Right lobe of liver (tissue), 6 donors: ENCODE results near the gene LTC4S. TPM values are rescaled to one million over a fixed set of nuclear protein-coding genes. Genes with fewer than 3 reads are reported as not detected.
A peak's percentile ranks its signal among the peaks of the same experiment; 100 is the strongest.
"Not testable (repeated sequence)": the region's sequence is repeated elsewhere in the genome, so short reads cannot be mapped to it uniquely, and the experiment has no call there.

ENCODE experiments used
- ATAC-seq, 4 donors: fragments of 200-7000 bp; cut with Tn5 transposase; one replicate each; pipeline ENCODE4 v1.9.1; 2020; ENCODE audit warnings: mild to moderate bottlenecking in 4 of 4, moderate library complexity in 4 of 4
- DNase-seq, 3 donors: peaks; one replicate each; pipeline ENCODE4 v3.0.0-alpha.2; 2020
- H3K27ac ChIP-seq, 3 donors: fragments of 200-600 bp; one replicate each; pipeline ENCODE4 v1.8.0; 2022
- H3K27me3 ChIP-seq, 2 donors: fragments of 200-600 bp; one replicate each; pipeline ENCODE4 v1.8.0; 2022
- H3K36me3 ChIP-seq, 4 donors: fragments of 200-600 bp; sonication (generic) in 1 of 4; one replicate each; pipeline versions ENCODE4 v1.5.1 to v1.8.0; 2017 to 2022; ENCODE audit warnings: control low read depth in 1 of 4
- H3K4me1 ChIP-seq, 4 donors: fragments of 200-600 bp; sonication (generic) in 1 of 4; one replicate each; pipeline versions ENCODE4 v1.5.1 to v1.8.0; 2017 to 2022; ENCODE audit warnings: control low read depth in 1 of 4
- H3K4me3 ChIP-seq, 3 donors: fragments of 200-600 bp; one replicate each; pipeline ENCODE4 v1.8.0; 2022
- H3K9me3 ChIP-seq, 4 donors: fragments of 200-600 bp; sonication (generic) in 1 of 4; one replicate each; pipeline versions ENCODE4 v1.5.1 to v1.8.0; 2017 to 2022; ENCODE audit warnings: control low read depth in 1 of 4
- CTCF ChIP-seq, 4 donors: fragments of 200-600 bp in 3 of 4; fragments of 450-650 bp in 1 of 4; IDR thresholded peaks; one replicate each; pipeline versions ENCODE4 v1.5.1 to v1.8.0; 2016 to 2022; ENCODE audit warnings: antibody characterized with exemption in 4 of 4, mild to moderate bottlenecking in 2 of 4
- POLR2A ChIP-seq: fragments of 450-650 bp; IDR thresholded peaks from one replicate; pipeline ENCODE4 v1.6.1; 2017; ENCODE audit warnings: antibody characterized with exemption, mild to moderate bottlenecking
- WGBS: methylation state at CpG from one replicate; pipeline ENCODE4 v1.1.6; 2018; ENCODE audit warnings: low coverage, low lambda C conversion rate; ENCODE audit not compliant: insufficient coverage; ENCODE audit errors: missing lambda C conversion rate; 5-methylcytosine and 5-hydroxymethylcytosine counted together
- intact Hi-C, 2 donors: fragments of 100-400 bp; cut with DNase I; formaldehyde crosslinking; loops; one replicate each; pipeline versions ENCODE4 v1.11.2 to v1.14.1; 2022
- total RNA-seq, 6 experiments: library from RNA; depleted of rRNA in 2 of 6; stranded (reverse); fragments of >200 nt in 2 of 6; fragmentation: NEBNext Ultra II Directional in 3 of 6; extraction: Animal tissue kit (Norgen Biotek cat#: 25700) in 3 of 6; gene quantifications; one replicate each; pipeline versions ENCODE4 v1.1.0 to v1.2.4, GENCODE V29; 2016 to 2023
- donor health status: DM: no; HTN: yes; CAD: no.
- donor health status: DM: no; HTN: no; CAD: no.
- donor health status: DM: no; HTN: no; CAD: no.
- donor health status: DM: no; HTN: yes; CAD: no.
- donor health status: DM: no; HTN: yes; CAD: no.

The LTC4S gene
- total RNA-seq, 6 experiments from 2014 or later: 0.73 to 1.7 (median 1.4) TPM; not detected in 1

GRCh38 chr5:179783128-179783527 lies 10.7 kb upstream of the LTC4S start:
- ATAC-seq: no peak
- H3K36me3 ChIP-seq: peaks cover 0 to under 1% (median 0%) of the 10 kb centered on the region in 4 donors
- intact Hi-C loops: no loop called here
- no peaks in the 10 kb centered on the region for H3K27me3 ChIP-seq
- no peak for DNase-seq
- 88% methylated on average over 7 of the region's 9 CpGs for whole genome bisulfite sequencing
- H3K9me3 ChIP-seq: no peaks in the 10 kb centered on the region
- H3K27ac ChIP-seq: no peak overlapping the region
- H3K4me3 ChIP-seq: no peak overlapping the region
- no peaks in the 10 kb centered on the region for H3K4me1 ChIP-seq
- TF ChIP-seq POLR2A: no peak
- TF ChIP-seq CTCF (IDR thresholded peaks at IDR 0.05): no peak

GRCh38 chr5:179786861-179787260 lies 6.9 kb upstream of the LTC4S start:
- Histone ChIP-seq H3K4me3 (no peak overlapping the region), H3K27ac (no peak overlapping the region), H3K27me3 (no peaks in the 10 kb centered on the region), H3K4me1 (no peaks in the 10 kb centered on the region), H3K9me3 (no peaks in the 10 kb centered on the region), H3K36me3 (no peaks in the 10 kb centered on the region)
- ATAC-seq (no peak), DNase-seq (no peak)
- TF ChIP-seq CTCF (IDR thresholded peaks at IDR 0.05) (no peak), POLR2A (no peak)
- intact Hi-C loops: no loop called here
- 44% methylated on average over 3 of the region's 12 CpGs for WGBS

GRCh38 chr5:179788193-179788854 lies 5.5 kb upstream of the LTC4S start:
- no peak for ATAC-seq
- H3K27me3 ChIP-seq: no peaks in the 10 kb centered on the region

GRCh38 chr5:179789278-179789677 lies 4.5 kb upstream of the LTC4S start:
- H3K36me3 ChIP-seq, ATAC-seq, H3K4me3 ChIP-seq, intact Hi-C loops, H3K27ac ChIP-seq, H3K27me3 ChIP-seq, H3K4me1 ChIP-seq, DNase-seq, H3K9me3 ChIP-seq: not testable (repeated sequence)
- 97% methylated on average over 7 of the region's 9 CpGs for WGBS

More at GRCh38 chr5:179788193-179788854, 5.5 kb upstream of the LTC4S start:
- intact Hi-C loops: no loop called here
- Histone ChIP-seq H3K27ac (no peak overlapping the region), H3K9me3 (no peaks in the 10 kb centered on the region), H3K4me3 (no peak overlapping the region), H3K4me1 (peaks cover 0 to 6% (median 0%) of the 10 kb centered on the region in 4 donors), H3K36me3 (no peaks in the 10 kb centered on the region)
- TF ChIP-seq POLR2A: no peak
- TF ChIP-seq CTCF (IDR thresholded peaks at IDR 0.05): no peak
- WGBS: 66% methylated on average over 4 of the region's 7 CpGs
- no peak for DNase-seq

- 40% methylated on average over 2 of the region's 15 CpGs for WGBS
- no peak overlapping the region for H3K4me3 ChIP-seq
- DNase-seq: peak in 1 of 3 donors; percentile 61
These were observed 1.7 kb upstream of the LTC4S start for GRCh38 chr5:179791881-179792611.

More at GRCh38 chr5:179791881-179792611, 1.7 kb upstream of the LTC4S start:
- intact Hi-C loops: no loop called here
- Histone ChIP-seq H3K9me3 (no peaks in the 10 kb centered on the region), H3K27me3 (no peaks in the 10 kb centered on the region), H3K27ac (peak overlapping the region in 2 of 3 donors; percentile 47 to 55), H3K36me3 (peaks cover 0 to under 1% (median 0%) of the 10 kb centered on the region in 4 donors), H3K4me1 (peaks cover 0 to 18% (median 5%) of the 10 kb centered on the region in 4 donors)
- TF ChIP-seq CTCF (IDR thresholded peaks at IDR 0.05): no peak
- TF ChIP-seq POLR2A: no peak
- peak in 3 of 4 donors; percentile 1 to 7 (median 2) for ATAC-seq
